Pons (tissue), 1 donor: ENCODE data around the gene RAD51B.
A peak's percentile ranks its signal among the peaks of the same experiment; 100 is the strongest.
"Not testable (repeated sequence)": the region's sequence is repeated elsewhere in the genome, so short reads cannot be mapped to it uniquely, and the experiment has no call there.

Experiments used
- DNase-seq: peaks from one replicate; pipeline ENCODE4 v3.0.0-alpha.2; 2016; ENCODE audit warnings: low spot score

Gene RAD51B

DNA sequence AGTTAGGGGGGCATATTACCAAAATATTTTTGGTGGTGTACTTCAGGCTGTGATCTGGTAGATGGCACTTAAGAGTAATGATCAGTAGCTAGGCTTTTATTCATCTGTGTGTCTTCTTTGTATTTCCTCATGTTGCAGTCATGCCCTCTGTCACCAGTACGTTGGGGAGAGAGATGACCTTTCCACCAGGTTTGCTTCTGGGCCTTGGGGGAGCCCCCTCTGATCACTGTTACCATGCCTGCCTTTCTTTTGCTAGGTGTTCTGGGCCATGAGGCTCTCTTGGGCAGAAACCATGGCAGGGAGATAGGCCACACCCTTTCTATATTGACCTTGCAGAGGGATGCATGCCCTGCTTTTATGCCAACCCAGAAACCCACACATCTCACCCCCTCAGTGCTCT is 208.5 kb downstream of the RAD51B start:
- DNase-seq = no peak

DNA sequence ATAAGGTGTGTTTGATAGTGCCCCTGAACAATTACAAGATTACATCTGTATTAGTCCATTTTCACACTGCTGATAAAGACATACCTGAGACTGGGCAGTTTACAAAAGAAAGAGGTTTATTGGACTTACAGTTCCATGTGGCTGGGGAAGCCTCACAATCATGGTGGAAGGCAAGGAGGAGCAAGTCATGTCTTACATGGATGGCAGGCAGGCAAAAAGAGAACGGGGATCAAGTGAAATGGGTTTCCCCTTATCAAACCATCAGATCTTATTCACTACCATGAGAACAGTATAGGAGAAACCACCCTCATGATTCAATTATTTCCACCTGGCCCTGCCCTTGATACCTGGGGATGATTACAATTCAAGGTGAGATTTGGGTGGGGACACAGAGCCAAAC is 211.4 kb downstream of the RAD51B start:
- not testable (repeated sequence) for DNase-seq

DNA sequence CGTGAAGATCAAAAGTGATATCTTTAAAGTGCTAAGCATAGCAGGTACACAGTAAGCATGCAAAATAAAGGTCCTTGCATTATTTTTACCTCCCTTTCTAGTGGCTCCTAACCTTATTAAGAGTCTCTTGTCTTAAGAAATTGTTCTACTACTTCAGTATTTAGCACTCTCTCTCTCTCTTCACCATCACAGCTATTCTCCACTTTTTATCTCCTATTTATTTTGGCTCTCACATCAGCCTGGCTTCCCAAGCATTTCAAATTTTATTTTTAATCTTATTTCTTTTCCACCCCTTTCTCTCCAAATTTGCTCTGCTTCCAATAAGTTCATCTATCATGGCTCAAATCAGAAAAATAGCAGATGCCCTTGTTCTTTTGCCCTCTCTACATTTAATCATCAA is 212.6 kb downstream of the RAD51B start:
- DNase-seq = no peak

DNA sequence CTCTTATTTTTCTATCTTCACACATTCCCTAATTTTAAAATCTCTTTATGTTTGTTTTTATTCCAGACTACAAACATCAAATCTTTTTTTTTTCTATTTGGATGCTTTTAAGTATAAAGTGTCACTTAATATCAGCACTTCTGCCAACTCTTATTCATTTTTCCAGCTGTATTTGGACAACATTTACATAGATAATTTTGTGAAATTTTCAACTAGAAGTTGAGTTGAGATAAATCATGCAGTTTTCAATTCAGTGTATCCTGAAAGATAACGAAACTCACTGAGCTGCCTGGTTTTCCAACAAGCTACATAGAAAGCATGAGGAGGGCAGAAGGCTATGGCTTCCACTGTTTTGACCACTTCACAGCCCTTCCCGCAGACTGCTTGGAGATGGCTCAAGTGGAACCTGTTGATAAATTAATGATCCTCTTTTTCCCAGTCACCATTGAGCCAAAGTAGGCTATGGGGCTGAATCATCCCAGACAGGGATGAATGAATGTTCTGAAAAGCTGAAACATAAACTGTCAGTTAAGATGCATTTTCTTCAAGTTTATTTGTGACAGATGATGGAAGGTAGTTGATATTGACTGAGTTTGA is 213.9 kb downstream of the RAD51B start:
- no peak for DNase-seq

DNA sequence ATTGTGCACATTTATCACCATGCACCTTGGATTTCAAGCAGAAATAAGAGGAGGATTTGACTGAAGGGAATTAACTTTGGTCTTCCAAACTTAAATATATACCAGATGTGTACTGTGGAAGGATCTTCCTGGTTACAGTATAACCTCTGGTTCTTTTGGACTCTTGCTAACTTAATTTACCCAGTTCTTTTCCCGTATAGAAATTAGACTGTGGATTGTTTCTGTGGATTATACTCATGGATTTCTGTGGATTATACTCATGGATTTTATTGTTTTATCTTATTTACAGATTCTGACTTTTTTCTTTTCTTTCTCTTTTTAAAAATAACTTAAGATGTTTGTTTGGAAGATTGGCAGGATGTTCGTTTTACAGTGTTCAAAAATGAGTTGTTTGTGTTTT is 215.3 kb downstream of the RAD51B start:
- no peak for DNase-seq

DNA sequence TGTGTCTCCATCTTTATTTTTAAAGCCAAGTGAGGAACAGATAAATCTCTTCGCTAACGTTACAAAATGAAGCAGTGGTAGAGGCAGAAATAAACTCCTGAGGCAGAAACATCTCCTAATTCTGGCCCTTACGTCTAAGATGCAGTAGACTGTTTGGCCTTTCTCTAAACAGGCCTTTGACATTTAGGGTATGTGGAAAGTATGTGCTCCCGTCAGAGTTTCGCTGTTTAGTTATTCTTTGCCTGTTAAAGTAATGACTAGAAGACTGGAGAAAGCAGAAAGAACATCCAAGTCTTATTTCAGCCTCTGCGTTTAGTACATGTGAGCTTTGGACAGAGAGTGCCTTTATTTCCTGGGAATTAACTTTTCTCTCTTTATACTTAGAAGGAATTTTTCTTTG is 216.6 kb downstream of the RAD51B start:
- no peak for DNase-seq

DNA sequence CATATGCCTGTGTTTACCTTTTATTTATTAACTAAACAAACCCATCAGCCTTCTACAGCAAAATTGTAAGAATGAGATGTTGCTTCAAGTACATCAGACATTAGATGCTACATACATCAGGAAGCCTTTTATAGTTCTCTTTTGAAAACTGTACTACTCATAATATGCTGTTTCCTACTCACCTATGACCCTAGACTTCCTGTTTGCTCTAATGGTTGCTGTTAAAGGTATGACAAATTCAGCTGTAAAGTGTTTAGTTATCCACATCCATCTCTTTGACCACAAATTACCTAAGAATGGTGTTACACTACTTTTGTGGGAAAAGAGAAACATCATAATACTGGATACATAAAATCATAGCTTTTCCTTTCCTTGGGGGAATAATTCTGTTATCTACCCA is 220.0 kb downstream of the RAD51B start:
- DNase-seq = no peak

DNA sequence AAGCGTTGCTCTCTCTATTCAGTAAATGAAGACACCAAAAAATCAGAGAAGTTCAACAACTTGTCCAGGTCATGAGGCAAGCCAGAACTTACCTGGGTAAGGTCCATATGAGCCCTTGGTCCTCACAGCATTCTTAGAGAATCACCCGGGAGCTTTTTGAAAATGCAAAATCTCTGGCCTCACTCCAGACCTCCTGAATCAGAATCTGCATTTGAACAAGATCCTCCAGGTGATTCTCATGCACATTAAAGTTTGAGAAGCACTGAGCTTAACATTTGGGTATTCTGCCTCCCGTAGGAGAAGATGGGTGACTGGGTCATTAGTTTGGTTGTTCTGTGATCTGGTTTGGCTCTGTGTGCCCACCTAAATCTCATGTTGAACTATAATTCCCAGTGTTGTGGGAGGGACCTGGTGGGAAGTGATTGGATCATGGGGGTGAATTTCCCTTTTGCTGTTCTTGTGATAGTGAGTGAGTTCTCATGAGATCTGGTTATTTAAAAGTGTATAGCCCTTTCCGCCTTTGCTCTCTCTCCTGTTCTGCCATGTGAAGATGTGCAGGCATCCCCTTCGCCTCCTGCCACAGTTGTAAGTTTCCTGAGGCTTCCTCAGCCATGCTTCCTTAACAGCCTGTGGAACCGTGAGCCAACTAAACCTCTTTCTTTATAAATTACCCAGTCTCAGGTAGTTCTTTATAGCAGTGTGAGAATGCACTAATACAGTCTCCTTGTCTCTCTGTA is 221.2 kb downstream of the RAD51B start:
- DNase-seq = no peak

DNA sequence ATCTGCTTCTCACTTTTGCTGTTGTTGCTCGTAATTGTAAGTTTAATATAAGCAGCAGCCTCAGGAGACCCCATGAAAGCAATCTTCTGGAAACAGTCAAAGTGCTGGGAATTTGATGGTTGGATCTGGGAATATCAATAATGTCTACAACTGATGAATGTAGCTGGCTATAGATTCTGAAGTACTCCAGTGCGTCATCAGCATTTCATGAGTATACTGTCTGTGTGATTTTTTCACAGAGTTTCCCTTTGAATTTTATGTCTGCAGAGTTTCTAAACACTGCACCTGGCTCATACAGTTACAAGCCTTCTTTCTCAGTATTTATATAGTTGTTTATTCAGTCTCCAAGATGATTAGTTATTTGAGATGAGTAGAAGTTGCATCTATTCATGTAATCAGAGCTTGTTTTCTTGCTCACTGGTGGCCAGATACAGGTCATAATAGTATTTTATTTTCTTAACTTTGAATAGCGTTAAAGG is 222.3 kb downstream of the RAD51B start:
- DNase-seq = no peak

DNA sequence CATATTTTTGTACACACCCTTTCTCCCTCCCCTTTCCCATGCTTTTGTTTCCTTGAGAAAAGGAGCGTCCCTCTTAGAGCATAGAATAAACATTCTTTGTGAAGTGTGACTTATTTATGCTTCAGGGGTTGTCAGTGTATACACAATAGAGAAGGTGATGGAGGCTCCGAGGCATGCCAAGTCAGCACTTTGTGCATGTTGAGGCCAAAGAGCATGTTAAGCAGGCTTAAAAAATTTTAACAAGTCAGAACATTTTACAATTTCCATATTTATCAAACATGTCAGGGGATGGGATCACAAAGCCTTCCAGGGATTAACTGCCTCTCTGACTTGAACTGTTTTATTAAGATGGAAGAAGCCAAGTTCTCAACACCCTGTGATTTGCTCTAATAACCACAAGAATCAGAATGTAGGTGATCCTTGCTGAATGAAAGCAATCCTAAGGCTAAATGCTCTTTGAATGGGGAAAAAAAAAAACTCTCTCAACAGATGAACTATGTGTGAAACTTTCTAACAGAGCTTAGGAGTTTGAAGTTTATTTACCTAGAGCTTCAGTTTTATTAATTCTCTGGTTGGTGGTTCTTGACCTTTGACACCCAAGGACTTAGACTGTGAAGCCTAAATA is 223.1 kb downstream of the RAD51B start:
- no peak for DNase-seq

DNA sequence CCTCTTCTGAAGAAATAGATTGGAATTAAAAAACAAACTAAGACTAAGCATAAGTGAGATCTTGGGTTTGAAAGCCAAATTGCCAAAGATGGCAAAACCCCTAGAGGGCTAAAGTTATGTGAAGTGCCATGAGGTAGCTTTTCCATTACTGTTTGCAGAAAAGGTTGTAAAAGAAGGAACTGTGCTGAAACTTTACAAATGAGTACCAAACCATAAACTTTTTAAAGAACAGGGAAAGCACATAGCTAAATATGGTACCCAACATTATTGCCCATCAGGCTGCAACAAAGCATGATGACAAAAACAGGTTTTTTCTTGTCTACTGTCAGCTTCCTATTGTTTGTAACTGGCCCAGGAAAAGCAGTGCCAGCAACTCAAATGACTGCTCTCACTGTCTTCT is 224.2 kb downstream of the RAD51B start:
- DNase-seq = peak; percentile 46

DNA sequence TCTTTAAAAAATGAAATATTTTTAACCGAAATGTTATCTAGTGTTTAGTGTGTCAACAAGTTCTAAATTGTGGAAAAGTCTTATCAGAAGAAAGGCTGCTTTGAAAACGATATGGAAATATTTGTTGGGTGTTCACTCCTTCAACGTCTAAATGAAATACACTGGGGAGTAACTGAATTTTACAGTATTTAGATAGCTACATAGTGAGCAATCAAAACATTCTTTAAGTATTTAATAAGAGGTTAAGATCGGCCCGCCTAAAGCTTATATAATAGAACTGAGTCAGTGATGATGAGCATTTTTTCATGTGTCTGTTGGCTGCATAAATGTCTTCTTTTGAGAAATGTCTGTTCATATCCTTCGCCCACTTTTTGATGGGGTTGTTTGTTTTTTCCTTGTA is 228.3 kb downstream of the RAD51B start:
- no peak for DNase-seq

DNA sequence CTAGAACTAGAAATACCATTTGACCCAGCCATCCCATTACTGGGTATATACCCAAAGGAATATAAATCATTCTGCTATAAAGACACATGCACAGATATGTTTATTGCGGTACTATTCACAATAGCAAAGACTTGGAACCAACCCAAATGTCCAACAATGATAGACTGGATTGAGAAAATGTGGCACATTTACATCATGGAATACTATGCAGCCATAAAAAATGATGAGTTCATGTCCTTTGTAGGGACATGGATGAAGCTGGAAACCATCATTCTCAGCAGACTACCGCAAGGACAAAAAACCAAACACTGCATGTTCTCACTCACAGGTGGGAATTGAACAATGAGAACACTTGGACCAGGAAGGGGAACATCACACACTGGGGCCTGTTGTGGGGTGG is 229.2 kb downstream of the RAD51B start:
- DNase-seq = not testable (repeated sequence)

DNA sequence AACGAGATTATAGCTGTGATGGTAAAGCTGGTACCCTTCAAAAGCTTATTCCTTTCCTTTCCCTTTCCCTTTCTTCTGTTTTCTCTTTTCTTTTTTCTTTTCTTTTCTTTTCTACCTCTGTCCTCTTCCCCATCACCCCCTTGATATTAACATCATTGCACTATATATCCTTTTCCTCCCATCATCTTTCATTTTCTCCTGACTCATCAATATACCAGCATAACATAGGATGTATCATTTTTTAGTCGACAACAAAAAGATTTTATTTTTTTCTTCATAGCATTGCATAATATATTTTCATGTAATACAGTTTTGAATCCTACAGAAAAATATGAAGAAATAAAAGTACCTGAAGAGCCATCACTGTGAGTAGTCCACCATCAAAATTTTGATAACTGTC is 230.6 kb downstream of the RAD51B start:
- DNase-seq = no peak

DNA sequence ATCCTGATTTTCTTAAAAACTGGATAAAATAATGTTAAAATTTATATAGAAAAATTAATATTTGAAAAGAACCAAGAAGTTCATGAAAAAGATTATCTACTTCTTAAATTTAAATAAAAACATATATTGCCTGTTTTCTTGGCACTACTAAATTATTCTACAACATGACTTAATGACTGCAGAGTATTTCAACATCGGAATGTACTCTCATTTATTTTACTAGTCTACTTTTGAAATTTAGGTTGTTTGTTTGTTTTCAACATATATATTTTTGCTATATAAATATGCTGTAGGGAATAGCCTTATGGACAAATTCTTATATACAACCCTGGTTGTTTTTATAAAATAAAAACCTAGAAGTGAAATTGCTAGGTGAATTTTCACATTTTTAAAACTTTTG is 231.6 kb downstream of the RAD51B start:
- DNase-seq = no peak

DNA sequence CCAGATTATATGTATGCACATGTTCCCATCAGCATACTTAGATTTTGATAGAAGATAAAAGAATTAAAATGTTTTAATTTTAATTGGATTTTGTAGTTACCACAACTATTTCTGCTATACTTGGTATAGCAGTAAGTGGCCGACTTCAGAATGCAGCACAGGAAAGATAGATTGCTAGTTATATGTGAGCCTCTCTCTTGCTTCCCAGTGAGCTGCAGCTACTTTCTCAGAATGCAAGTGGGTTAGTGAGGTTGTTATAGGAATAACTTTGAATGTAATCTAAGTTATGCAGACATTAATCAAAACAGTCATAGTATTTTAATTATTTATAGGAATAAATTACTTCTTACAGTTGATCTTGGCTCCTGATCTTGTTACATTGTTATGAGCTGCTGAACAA is 240.6 kb downstream of the RAD51B start:
- no peak for DNase-seq

DNA sequence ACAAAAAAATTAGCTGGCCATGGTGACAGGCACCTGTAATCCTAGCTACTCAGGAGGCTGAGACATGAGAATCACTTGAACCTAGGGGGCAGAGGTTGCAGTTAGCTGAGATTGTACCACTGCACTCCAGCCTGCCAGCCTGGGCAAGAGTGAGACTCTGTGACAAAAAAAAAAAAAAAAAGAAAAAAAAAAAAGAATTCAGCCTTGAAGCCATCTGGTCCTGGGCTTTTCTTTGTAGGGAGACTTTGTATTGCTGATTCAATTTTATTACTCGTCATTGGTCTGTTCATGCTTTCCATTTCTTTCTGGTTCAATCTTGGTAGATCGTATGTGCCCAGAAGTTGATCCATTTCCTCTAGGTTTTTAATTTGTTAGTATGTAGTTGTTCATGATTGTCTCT is 243.1 kb downstream of the RAD51B start:
- no peak for DNase-seq

DNA sequence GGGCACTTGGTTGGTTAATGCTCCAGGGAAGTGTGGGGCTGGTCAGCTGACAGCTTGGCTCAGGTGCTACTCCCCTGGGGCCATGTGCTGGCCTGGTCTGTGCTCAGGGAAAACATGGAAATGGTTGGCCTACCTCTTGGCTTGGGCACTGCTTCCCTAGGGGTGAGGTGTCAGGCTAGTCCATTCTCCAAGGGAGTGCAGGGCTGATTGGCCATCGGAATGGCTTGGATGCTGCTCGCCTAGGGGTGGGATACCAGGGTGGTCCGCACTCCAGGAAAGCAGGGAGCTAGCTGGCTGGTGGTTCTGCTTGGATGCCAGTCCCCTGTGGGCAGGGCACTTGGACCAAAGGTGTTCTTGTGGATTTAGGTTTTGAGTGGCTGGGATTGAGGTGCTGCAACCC is 245.7 kb downstream of the RAD51B start:
- DNase-seq = no peak

DNA sequence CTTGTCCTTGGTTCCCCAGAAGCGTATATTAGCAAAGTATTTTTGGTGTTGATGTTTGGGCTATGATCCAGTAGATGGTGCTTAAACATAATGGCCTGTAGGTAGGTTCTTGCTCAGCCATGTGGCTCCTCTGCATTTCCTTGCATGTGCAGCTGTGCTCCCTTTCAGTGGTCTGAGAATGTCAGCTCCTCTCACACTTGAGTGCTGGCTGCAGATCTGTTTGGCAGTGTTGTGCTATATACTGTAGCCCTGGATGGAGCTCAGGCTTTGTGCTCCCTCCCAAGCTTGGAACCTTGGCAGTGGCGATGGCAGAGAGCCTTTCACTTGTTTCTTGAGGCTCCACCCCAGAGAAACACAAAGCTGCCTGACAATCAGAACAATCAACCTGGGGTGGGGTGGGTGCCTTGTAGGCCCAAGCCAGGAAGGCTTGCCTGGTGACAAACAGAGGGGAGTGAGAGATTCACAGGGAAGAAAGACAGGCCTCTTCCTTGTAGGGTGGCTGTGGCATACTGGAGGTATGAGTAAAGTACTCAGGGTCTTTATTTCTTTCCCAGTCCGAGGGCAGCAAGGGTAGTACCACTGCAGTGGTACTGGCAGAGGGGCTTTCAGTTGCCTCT is 255.3 kb downstream of the RAD51B start:
- DNase-seq = no peak

DNA sequence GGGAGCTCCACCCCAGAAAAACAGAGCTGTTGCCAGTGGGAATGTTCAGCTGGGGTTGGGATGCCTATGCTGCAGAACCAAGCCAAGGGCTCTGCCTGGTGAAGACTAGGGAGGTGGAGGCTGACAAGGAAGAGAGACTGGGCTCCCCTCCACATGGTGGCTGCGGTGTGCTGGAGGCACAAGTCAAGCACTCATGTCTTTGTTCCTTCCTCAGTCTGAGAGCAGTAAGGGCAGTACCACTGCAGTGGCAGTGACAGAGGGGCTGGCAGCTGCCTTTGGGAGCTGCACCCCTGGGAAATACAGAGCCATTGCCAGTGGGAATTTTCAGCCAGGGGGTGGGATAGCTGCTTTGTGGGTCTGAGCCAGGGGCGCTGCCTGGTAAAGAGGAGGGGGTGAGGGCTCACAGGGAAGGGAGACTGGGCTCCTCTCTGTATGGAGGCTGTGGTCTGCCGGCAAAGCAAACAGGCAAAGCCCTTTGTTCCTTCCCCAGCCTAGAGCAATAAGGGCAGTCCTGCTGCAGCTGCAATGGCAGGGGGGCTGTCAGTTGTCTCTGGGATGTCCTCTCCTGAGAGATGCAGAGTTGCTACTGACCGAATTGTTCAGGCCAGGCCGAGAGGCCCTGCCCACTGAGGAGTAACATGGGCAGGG is 255.9 kb downstream of the RAD51B start:
- no peak for DNase-seq

DNA sequence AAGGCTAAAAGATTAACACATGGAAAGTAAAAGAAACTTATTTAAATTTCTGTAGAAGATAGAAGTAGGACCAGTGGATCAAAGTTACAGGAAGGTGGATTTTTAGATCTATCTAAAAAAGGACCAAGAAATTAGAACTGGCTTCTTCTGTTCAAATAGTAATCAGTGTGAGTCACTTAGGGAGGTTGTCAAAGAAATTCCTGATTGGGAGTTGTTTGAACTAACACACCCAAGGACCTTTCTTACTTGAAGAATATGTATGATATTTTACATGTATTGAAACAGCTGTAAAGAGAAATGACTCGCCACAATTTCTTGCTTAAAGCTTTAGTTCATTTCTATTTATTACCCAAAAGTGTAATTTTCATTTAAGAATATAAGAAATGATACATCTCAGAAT is 256.9 kb downstream of the RAD51B start:
- DNase-seq = no peak

DNA sequence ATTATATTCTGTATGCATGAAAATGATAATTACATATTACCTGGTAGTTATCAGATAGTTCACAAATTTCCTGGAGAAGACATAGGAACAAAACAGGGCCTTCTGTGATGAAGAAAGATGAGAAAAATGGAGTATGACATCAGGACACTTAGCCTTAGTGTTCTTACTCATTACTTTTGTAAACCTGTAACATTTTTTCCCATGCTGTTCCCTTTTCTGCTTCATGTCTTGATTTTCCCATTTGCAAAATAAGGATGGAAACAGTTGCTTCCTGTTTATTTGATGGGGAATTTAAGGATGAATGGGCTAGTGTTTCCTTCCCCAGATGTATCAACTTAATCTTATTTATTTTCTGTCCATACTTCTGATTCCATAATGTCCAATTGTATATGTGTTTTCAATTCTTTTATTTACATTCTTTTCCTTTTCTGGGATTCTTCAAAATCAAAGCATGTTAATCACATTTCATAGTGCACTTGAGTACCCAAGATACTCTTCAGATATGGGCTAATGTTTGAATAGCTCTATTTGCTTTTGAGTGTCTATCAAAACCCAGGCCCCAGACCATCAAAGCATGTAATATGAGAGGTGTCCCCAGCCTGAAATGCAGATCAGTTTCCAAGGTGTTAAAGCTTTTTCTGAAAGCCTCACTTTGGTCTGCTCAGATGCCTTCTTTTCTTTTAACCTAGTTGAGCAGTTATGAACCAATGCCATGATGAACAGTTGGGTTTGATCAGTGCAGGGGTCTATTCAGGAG is 260.5 kb downstream of the RAD51B start:
- no peak for DNase-seq
